NCI-H2107 treated with DMSO at 0.1 percent for 48 hours (cell line): ENCODE results near the gene DIPK2A.

ENCODE experiments used
- DNase-seq: peaks from one replicate; lab custom pipeline; 2025; ENCODE audit not compliant: unreplicated experiment; lab: John Stamatoyannopoulos, UW

The DIPK2A gene, protein sequence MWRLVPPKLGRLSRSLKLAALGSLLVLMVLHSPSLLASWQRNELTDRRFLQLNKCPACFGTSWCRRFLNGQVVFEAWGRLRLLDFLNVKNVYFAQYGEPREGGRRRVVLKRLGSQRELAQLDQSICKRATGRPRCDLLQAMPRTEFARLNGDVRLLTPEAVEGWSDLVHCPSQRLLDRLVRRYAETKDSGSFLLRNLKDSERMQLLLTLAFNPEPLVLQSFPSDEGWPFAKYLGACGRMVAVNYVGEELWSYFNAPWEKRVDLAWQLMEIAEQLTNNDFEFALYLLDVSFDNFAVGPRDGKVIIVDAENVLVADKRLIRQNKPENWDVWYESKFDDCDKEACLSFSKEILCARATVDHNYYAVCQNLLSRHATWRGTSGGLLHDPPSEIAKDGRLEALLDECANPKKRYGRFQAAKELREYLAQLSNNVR

DNA sequence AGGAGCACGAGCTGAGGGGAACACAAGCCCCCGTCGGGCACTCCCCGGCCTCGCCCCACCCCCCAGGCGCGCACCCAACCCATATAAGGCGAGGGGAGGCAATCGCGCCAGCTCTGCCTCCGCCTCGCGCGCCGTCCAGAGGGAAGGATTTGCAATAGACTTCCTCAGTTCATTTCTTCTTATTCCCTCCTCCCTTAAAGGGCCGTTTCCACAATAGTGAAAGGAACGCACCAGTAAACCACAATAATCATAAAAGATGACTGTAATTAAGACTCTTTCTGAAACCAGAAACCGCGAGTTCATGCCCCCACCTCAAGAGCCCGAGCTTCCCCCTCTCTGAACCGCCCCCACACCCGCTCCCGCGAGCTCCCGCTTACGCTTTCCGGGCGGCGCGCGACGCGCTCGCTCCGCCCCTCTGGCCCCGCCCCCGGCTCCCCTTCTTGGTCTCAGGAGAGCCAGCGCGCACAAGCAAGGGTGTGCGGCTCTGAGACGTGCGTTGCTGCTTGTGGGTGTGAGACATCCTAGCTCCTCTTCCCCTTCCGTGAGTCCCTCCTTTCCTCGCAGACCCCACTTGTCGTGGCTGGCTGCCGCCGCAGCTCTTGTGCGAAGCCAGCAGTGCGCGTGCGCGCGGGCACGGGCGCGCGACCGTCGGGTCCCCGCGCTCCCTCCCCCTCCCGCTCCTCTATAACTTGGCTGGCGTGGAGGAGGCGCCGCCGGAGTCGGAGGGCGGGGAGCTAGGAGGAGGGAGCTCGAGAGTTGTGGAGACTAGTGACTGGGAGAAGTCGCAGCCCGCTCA, at the start of gene DIPK2A:
Gene DIPK2A, plus strand, starts transcription at position 465 of the 796 bp plus-strand sequence. CDS start 510 bp downstream, outside the sequence.
- peak; percentile 93 for DNase-seq

DNA sequence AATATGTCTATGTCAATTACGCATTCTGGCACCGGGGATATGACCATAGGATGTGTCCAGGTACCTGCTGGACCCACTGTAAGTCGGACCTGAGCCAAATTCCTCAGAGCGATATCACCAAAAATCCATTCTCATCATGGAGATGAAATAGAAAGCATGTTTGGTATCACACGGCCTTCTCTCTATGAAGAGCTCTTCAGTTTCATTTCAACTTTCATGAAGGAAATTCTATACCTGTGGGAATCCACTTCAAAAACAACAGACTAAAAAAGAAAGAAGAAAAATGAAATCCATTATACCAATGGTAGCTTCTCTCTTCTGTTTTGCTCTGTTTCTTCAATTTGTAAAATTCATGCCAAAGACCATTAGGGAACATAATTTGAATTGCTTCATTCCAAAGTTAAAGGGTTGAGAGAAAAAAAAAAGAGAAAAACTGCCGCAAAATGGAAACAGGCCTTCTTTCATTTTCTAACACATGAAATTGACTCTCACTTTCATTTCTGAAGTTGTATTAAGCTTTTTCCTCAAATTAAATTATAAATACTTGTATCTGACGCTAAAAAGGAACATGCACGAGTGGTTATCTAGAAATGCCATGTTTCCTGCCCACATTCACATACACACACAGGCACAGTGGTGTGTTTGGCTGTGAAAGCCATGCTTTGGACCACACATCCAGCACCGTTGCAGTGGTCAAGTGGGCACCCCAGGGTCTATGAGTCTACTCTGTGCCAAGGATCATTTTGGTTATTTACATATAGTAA, 46.9 kb upstream of the DIPK2A start:
- no peak for DNase-seq

DNA sequence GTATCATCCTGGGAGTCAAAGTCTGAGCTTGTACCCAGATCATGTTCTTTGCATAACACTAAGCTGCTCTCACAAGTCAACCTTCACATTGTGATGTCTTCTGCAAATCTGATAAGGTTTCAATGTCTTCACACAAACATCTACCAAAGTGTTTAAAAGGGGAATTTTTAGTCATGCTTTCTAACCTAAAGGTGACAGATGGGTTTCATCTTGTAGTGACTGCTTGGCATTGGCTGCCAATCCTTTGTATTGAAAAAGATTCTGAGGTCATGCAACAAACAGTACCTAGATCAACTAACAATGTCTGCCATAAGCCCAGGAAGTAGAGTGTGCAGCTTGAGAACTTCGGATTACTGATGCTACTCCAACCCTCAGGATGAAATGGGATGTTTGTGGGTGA, 43.6 kb upstream of the DIPK2A start:
- no peak for DNase-seq

DNA sequence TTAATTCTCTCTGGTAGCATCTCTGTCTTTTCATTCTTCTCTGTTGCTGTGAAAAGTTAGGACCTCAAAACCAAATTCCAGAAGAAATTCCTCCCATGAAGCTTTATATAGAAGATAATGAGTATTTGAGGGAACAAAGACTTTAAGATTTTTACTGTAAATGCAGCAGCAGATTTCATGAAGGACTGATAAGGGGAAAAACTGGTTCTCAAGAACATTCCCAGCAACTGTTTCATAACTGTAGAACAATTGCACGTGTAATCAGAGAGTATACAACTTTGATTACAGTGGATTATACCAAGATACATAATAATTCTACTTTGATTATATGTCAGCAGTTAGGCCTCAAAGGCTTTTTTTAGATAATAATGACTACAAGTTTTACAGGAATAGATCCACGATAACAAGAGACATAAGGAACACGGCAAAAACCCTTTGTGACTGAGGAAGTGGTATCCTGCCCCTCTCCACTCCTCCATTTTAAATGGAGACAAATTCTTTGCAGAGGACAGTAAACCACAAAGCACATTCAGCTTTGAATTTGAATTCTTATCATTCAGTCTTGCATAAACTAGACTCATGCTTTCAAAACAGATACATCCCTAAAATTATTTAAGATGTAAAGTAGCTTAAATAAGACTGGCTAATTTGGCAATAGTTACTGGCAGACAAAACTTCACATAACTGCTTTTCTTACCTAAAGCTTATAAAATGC, 42.9 kb upstream of the DIPK2A start:
- no peak for DNase-seq

DNA sequence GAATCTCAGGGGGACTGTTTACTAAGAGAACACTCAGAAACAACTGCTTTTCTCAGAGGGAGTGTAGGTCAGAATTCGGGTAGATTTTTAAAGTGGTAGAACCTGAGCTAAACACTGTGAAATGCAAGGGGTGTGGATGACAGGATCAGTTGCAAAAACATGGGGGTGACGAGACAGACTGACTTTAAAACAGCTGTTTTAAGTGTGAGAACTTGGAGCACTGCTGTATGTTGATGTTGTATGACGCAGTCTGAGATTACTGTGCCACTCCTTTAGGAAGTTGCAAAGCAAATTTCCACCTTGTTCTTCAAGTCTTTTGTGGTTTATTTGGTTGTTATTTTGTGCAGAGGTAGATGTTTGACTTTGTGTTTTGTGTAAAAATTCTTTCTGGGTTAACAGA, 36.8 kb upstream of the DIPK2A start:
- no peak for DNase-seq

DNA sequence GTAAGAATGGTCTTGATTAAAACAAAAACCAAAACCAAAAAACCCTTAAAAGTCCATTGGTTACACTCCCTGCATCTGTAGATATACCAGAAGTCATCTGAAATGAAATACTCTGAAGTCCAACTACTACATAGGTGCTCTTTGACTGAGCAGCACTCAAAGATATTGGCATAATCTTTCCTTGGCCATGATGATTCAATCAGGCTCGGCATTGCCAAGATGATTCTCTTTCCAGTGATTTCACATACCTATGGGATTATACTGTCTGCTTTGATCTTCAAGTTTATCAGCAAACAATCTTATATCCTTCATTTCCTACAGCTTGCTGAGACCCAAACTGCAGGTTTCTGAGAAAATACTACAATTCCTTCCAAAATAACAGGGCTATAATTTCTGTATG, 35.9 kb upstream of the DIPK2A start:
- no peak for DNase-seq

DNA sequence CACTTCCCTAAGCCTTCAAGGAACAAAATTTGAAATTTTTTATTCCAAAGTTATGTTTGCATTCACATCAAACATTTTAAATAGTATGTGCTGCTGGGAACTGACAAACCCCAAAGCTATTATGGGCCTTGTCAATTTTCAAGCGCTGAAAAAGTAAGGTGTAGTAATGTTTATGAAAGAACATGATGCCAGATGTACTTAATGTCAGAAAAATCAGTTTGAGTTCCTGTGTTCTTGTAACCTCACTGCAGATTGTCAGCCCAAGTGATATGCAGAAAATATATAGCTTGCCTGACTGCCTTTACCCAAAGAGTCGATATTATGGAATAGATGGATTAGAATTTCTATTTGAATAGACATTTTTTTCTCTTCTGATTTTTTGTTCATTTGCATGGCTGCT, 20.8 kb upstream of the DIPK2A start:
- DNase-seq = no peak

DNA sequence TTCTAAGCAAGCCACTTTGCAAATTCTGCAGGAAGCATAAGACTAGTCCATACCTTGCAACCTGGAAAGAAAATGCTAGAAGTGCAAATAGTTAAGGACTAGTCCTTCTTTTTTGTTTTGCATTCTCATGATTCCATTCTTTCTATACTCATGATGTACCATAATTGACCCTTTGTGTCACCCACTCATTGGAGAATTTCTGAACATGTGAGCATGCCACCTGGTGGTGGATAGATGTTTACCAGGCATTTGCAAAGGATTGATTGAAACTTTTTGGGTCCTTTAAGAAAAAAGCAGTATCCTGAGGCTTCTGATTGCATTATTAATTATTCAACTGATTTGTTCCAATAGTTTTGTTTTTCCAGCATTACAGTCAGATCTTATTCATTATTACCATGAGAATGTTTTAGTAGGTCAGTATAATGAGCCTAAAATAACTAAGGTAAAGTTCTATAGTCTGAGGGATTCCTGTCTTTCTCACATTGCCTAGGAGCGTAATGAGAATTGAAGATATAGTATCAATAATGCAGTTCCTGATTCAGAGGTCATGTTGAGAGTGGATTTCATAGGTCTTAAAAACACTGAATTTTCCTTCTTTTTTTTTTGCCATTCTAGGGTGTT, 20.2 kb upstream of the DIPK2A start:
- peak; percentile 12 for DNase-seq

DNA sequence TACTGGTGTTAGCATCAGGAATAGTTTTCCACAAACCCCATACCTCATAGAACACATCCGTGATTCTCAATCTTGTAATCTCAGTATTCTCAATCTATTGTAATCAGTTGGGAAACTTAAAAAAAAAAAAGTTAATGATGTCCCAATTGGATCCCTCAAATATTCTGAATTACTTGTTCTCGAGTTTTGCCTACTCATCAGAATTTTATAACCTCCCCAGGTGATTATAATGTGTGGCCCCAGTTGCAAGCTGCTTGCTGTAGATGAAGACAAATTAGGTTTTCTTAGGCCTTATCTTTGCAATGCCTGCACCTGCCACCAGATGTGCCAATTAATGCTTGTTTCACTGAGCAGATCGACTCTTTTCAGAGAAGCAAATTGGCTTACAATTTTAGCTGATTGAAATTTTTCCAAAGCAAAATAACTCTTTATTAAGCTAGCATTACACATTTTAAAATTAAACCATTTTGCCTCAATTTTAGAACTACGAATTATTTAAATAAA, 19.0 kb upstream of the DIPK2A start:
- no peak for DNase-seq

DNA sequence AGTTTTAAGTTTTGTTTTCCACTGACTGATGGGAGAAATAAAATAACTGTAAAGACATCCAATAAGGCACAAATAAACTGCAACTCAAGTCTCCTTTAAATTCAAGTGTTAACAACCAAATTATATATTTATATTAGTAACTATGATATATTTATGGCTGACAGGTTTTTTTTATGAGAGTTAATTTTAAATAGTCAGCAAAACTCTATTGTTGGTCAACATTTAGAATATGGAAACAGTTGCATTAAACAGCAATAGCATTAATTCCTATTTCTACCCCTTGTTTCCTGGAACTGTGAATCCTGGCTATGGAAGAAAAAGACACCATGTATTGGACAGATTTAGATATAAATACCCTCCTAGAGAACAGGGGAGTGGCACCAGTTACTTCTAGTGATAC, 16.5 kb upstream of the DIPK2A start:
- no peak for DNase-seq

DNA sequence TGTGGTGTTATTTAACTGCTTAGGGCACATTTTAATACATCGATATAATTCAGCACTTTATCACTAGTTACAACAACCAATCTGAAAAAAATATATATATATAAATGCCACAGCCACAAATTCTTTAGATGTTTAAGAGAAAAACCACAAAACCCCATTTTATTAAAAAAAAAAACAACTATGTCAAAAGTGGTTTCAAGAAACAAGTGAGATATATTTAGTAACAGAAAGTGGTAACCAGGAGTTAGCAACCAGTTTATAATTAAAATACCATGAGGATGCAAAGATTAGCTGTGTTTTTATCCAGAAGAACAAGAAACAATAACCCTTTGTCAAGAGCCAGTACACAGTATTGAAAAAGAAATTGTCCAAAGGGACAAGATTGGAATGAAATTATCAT, 14.8 kb upstream of the DIPK2A start:
- DNase-seq = no peak

DNA sequence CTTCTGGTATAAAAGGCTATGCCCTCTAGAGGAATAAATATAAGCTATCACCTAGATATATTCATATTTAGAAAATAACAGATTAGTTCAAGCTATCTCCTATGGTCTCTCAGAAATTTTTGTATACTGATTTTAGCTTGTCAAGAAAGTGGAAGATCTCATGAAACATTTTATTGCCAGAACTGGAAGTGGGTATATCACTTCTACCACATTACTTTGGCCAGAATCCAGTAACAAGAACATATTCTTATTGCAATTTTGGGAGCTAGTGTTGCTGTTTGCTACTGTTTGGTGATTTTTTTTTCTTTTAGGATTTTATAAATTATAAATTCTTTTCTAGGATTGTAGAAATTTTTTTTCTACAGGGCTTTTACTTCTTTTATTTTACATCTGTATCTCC, 14.2 kb upstream of the DIPK2A start:
- DNase-seq = no peak

DNA sequence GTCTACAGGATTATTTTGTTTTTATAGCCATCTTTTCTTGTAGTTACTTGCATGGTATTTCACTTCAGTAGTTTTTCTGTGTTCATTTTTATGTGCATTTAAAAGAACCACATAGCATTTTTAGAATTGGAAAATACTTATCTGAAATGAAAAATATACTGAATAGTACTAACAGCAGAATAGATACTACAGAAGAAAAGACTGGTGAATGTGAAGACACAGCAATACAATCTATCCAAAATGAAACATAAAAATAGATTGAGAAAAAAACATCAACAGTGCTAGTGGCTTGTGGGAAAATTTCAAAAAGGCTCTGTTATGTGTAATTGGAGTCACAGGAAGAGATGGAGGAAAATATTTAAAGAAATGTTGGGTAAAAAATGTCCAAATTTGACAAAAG, 12.7 kb upstream of the DIPK2A start:
- DNase-seq = no peak

DNA sequence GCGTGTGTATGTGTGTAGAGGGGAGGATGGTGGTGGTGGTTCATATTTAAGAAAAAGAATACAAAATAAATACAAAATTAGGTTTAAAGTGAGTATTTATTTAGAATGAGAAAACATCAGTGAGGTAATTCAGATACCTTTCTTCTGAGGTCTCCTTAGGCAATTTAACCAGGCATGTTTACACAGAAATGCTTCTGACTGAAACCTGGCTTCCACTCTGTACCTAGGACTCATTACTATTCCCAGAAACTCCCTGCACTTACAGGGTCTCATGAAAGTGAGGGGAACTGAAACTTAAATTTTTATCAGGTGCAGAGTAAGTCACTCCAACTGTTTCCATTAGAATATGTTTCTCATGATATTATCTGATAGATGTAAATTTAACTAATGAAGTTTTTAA, 10.3 kb upstream of the DIPK2A start:
- no peak for DNase-seq

DNA sequence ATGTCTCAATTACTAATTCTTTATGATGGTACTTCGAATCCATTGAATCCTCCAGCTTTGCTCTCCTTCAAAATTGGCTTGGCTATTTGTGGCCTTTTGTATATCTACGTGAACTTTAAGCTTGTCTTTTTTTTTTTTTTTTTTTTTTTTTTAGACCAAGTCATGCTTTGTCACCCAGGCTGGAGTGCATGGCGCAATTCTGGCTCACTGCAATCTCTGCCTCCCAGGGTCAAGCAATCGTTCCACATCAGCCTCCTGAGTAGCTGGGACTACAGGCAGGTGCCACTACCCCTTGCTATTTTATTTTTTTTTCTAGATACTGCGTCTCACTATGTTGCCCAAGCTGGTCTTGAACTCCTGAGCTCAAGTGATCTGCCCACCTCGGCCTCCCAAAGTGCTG, 7.7 kb upstream of the DIPK2A start:
- no peak for DNase-seq

DNA sequence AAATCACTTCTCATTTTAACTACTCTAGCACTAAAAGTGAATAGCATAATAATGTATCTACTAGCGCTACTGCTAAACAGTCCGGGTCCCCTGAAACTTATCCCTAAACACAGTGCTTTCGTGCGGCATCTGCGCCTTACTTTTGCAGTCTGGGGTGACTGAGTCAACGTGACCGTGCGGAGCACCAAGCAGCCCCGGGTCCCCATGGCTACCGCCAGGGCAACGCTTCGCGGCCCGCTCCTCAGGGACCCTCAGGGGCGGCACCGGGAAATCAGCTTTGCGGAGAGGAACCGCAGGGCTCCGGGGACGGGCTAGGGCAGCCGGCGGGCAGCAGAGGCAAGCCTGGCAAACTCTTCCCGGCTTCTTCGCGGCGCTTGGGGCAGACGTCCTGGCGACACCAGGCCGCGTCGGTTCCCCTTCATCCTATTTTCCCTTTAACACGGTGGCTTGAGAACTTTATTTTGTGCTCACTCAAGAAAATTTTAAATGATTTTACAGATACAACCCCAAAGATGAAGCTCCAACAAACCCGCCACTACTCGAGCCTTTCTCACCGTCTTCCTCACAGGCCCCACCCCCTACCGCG, 757 bp upstream of the DIPK2A start:
- DNase-seq = peak; percentile 66

DNA sequence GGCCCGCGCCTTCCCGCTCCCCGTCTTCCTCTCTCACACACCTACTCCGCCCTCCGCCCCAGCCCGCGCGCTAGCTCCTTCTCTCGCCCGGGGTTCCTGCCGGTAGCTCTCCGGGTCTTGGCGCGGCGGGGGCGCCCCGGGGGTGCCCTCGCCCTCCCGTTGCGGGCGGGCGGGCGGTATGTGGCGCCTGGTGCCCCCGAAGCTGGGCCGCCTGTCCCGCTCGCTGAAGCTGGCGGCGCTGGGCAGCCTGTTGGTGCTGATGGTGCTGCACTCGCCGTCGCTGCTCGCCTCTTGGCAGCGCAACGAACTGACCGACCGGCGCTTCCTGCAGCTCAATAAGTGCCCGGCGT, 507 bp downstream of the DIPK2A start:
- peak; percentile 52 for DNase-seq

DNA sequence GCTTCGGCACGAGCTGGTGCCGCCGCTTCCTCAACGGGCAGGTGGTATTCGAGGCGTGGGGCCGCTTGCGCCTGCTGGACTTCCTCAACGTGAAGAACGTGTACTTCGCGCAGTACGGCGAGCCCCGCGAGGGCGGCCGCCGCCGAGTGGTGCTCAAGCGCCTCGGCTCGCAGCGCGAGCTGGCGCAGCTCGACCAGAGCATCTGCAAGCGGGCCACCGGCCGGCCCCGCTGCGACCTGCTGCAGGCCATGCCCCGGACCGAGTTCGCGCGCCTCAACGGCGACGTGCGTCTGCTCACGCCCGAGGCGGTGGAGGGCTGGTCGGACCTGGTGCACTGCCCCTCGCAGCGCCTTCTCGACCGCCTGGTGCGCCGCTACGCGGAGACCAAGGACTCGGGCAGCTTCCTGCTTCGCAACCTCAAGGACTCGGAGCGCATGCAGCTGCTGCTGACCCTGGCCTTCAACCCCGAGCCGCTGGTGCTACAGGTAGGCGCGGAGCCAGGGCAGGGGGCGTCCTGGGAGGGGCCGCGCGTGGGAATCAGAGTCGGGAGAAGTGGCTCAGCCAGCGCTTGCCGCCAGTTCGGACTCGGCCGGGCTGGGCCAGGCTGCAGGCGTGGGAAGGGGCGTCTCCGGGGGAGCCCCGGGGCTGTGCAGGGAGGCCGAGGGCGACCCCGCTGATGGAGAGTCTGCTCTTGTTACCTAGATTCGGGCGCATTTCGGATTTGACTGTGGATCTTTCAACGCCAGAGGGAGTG, 1.1 kb downstream of the DIPK2A start:
- no peak for DNase-seq

DNA sequence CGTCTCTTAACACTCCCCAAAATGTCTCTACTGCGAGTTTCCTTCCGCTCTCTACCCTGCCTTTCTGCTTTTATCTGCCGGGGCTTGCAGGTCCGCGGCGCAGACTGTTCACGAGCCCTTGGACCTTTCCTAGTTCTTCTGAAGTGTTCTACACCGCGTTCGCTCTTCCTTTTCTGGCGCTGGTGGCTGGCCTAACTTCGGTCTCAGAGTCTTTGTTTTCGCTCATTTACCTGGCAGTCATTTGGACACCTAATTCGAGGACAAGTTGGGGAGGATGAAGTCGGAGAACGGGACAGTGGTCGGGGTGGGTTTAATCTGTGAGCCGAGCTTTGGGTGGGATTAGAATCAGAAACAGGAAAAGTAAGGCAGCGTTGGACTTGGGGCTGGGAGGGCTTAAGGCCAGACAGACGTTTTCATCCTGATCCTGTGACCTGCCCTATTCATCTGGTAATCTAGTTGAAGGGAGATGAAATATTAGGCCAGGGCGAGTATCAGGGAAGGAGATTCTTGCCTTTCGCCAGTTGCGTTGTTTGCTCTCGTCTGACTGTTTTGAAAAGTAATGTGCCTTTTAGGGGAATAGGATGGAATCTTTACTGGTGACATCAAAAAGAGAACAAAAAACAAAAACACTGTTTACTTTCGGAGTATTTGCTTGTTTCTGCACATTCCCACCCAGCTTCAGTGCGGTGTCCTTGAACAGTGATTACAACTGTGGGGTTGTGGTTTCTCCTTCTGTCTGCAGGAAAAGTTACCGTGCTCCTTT, 1.8 kb downstream of the DIPK2A start:
- DNase-seq = peak; percentile 81
